H1 (cell line): Measurements from ENCODE around the gene MAP3K14. TPM values are rescaled to one million over a fixed set of nuclear protein-coding genes. Genes with fewer than 3 reads are reported as not detected.

Source experiments
- HDAC6 ChIP-seq: IDR thresholded peaks from one replicate; pipeline ENCODE4 v1.7.1; 2012; ENCODE audit warnings: low read depth, mild to moderate bottlenecking, inconsistent platforms, low read length, moderate library complexity
- polyA plus RNA-seq, 7 experiments: library from polyadenylated mRNA; depleted of rRNA in 3 of 7; stranded (reverse) in 5 of 7; unstranded in 2 of 7; fragments of >200 nt in 5 of 7; fragments of 200-250 nt in 2 of 7; gene quantifications; 1 replicate in 5 of 7; 2 replicates in 1 of 7; 4 replicates in 1 of 7; pipeline versions ENCODE4 v1.2.1 to v1.2.3, GENCODE V29; 2011 to 2013; ENCODE audit warnings: missing spikeins in 2 of 7, mixed read lengths in 2 of 7
- total RNA-seq: library from RNA; stranded (reverse); fragmentation: NEBNext Ultra II Directional; extraction: Animal tissue kit (Norgen Biotek cat#: 25700); gene quantifications from 2 replicates; pipeline ENCODE4 v1.2.1, GENCODE V29; 2021

Gene MAP3K14
- total and polyA plus RNA-seq, 2 of the 8 experiments (the other 6 are each of a cell fraction or from before 2014, with no cell fraction given), result 5.2 to 6.1 TPM

- TF ChIP-seq HDAC6, result no peak
- TF ChIP-seq, all 59 proteins: peak for 0
Measured at GRCh38 chr17:45324336-45324735, 7.5 kb upstream of the MAP3K14 start (continued).
